Effector CD8-positive, alpha-beta T cell (primary cell): ENCODE results near the gene DDX52.
A peak's percentile ranks its signal among the peaks of the same experiment; 100 is the strongest.
"Not testable (repeated sequence)": the region's sequence is repeated elsewhere in the genome, so short reads cannot be mapped to it uniquely, and the experiment has no call there.

Experiments used
- DNase-seq: peaks from one replicate; lab custom pipeline; 2025; lab: John Stamatoyannopoulos, UW
- total RNA-seq, 4 experiments: gene quantifications; one replicate each; lab custom pipeline; 2026; lab: John Stamatoyannopoulos, UW

Gene DDX52, protein sequence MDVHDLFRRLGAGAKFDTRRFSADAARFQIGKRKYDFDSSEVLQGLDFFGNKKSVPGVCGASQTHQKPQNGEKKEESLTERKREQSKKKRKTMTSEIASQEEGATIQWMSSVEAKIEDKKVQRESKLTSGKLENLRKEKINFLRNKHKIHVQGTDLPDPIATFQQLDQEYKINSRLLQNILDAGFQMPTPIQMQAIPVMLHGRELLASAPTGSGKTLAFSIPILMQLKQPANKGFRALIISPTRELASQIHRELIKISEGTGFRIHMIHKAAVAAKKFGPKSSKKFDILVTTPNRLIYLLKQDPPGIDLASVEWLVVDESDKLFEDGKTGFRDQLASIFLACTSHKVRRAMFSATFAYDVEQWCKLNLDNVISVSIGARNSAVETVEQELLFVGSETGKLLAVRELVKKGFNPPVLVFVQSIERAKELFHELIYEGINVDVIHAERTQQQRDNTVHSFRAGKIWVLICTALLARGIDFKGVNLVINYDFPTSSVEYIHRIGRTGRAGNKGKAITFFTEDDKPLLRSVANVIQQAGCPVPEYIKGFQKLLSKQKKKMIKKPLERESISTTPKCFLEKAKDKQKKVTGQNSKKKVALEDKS
- 61.6 to 84.1 (median 72.0) reads per million in 4 experiments for total RNA-seq

DNA sequence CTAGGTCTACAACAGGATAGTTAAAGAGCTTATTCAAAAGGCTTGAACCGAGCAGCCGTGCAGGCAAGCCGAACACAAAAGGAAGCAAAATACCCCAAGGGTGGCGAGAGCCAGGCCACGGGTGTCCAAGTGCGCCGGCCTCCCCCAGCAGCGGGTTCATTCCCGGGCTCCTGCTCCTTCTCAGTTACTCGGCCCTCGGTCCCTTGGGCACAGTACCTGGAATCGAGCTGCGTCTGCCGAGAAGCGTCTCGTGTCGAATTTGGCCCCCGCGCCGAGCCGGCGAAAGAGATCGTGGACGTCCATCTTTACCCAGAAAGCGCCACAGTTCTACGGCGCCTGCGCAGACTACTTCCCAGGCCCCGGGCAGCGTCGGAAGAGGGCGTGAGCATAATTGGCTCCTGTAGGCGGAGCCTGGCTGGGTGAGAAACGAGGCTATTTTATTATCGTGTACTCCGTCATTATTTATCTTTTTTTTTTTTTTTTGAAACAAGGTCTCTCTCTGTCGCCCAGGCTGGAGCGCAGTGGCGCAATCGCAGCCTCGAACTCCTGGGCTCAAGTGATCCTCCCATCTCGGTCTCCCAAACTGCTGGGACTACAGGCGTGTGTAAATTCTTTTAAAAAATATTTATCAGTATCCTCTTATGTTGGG is at the start of gene DDX52:
DDX52 (minus strand) TSS at position 329 of the 649 bp plus-strand sequence; CDS start at position 303, 26 bp downstream.
- DNase-seq: peak; percentile 81

DNA sequence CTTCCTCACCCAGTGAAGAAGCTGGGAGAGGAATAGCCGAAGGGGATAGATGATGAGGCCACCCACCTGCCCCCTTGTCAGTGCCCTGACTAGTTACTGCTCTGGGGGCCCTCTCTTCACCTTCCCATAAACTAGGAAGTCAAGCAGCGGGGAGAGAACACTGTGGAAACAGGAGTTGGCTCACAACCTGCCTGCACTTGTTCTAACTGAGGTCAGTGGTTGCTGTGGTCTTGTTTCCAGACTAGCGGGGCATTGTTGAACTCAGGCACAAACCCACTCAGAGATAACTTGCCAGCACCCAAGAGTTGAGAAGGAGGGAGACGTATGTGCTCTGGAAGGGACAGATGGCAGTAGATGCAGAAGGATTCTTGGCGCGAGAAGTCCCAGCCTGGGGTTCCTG is 48.6 kb upstream of the DDX52 start:
- no peak for DNase-seq

DNA sequence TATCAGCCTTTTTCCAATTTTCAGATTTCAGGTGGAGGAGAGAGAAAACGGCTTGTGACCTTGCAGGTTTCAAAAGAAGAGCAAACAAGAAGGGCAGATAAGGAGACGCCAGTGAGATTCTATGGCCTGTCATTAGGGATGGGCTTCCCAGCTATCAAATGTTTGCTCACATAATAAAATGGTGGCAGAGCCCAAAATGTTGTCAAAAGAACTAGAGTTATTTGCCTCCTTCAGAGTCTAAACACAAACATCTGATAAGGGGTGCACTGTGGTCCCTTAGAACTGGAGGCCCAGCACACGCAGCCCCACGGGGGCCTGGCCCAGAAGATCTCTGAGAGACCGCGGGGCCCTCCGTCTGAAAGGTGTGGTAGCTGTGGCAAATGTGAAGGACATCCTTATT is 46.1 kb upstream of the DDX52 start:
- DNase-seq: no peak

- DNase-seq: no peak
These were observed 40.3 kb upstream of the DDX52 start for GRCh38 chr17:37683454-37683984.

GRCh38 chr17:37682007-37682406 is 38.8 kb upstream of the DDX52 start:
- no peak for DNase-seq

GRCh38 chr17:37679995-37680394 is 36.7 kb upstream of the DDX52 start:
- not testable (repeated sequence) for DNase-seq

GRCh38 chr17:37678036-37678435 is 34.8 kb upstream of the DDX52 start:
- no peak for DNase-seq

DNA sequence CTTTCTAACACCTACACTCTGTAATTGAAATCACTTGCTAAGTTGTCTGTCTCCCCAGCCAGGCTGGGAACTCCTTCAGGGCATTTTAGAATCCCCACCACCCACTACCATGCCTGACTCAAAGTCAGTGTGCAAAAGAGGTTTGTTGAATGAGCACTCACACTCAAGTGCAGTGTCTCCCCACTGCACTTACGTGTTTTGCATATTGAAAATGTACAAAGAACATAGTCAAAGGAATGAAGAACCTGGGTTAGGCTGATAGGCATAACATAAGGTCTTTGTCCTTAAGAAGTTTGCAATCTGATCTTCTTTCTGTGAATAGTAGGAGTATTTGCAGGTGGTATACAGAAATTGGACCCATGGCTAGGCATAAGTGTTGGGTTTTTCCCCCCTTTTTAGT is 33.8 kb upstream of the DDX52 start:
- DNase-seq: no peak

- no peak for DNase-seq
These were observed 33.1 kb upstream of the DDX52 start for GRCh38 chr17:37676115-37676925.

DNA sequence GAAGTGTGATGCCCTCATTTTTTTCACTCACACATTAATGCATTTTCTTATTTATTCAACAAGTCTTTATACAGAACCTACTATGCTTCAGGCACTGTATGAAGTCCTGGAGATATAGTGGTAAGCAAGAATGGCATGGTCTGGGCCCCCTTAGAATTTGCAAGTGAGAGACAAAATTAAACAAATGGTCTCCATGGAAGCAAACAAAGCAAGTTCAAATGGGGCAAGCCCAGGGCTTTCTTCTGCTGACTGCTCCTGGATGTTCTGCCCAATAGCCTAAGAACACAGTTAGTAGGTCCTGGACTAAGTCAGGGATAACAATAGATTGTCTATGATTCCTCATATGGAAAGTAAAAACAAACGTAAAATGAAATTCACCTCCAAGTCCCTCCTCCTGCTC is 31.3 kb upstream of the DDX52 start:
- no peak for DNase-seq

DNA sequence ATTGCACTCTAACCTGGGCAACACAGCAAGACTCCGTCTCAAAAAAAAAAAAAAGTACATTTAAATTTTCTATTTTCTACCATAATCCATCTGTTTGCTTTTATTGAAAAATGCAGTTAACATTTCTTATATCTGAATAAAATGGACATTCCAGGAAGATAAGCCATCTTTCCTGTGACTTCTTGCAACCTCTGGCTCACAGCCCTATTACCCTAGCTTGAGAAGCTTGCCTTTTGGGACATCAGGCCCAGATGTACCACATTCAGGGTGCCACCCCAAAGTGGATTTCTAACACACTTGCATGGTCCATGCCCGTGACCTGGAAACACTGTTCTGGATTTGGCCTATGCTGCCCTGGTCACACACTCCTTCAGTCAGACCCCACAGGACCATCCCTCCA is 30.1 kb upstream of the DDX52 start:
- no peak for DNase-seq

GRCh38 chr17:37672548-37673078 is 29.4 kb upstream of the DDX52 start:
- DNase-seq: no peak

- no peak for DNase-seq
These were observed 28.7 kb upstream of the DDX52 start for GRCh38 chr17:37671824-37672547.

DNA sequence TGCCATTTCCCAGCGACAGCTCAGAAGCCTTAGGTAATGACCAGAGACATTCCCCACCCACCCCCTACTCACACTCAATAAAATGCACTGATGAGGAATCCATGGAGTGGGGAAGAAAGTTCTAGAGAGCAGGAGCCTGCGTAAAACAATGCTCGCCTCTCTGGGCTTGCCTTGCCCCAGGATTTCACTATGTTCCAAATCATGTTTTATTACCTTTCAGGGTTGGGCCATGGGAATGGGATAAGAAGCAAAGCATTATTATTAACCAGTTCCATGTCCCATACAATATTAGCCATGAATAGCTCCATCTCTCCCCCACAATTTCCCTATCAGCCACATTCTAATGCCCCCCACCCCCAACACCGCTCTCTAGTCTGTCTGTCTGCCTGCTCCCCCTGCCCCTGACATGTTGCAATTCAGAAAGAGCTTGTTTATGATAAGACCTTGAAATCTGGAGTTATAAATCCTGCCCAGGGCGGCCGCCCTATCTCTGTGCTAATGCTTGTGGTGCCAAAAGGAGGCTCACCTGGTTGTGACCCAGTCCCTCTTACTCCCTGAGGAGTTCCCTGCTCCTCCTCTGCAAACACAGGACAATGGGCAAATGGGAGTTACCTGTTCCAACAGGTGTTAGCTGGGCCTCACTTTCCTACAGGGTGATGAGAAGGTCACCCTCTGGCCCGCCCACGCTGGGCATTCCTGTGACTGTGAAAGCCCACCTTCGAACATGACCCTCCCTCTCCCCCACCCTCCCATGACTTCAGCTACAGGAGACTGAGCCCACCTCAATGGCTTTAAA is 28.0 kb upstream of the DDX52 start:
- no peak for DNase-seq

DNA sequence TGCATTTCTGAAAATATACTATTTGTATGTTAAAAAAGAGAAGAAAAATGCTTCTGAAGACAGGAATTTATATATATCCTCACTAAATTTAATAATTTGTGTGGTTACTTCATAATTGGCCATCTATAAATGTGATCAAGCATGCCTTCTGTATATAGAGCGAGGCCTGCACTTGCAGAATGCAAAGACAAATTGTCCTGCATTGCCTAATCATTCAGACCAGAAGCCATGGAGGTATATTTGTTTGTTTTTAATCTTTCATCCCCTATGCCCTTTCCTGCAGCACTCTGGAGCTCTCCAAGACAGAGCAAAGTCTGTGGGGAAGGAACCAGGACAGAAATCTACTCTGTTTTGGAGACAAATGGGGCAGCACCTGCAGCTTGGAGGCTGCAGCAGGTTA is 23.8 kb upstream of the DDX52 start:
- DNase-seq: no peak

- no peak for DNase-seq
These were observed 21.0 kb upstream of the DDX52 start for GRCh38 chr17:37664214-37664613.

DNA sequence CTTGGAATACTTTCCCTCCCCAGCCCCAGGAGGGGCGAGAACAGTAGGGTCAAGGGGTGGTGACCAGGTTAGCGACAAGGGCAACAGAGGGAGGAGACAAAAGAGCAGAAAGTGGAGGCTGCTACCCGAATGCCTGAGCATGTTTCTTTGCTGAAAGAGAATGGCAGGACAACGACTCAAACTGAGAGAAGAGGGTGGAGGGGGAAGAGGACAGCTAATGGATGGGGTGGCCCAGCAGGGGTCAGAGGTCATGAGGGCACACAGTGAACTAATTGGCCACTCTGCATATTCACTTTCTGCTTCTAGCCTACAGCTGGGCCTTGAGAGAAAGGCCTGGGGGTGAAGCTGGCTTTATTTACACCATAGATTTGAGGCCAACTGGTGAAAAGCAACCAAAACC is 19.1 kb upstream of the DDX52 start:
- DNase-seq: no peak

GRCh38 chr17:37661400-37662014 is 18.3 kb upstream of the DDX52 start:
- no peak for DNase-seq

- DNase-seq: no peak
These were observed 16.7 kb upstream of the DDX52 start for GRCh38 chr17:37659925-37660324.

- no peak for DNase-seq
These were observed 14.0 kb upstream of the DDX52 start for GRCh38 chr17:37657202-37657601.
